ENCODE data around the gene DBT.
"Not testable (repeated sequence)": the region's sequence is repeated elsewhere in the genome, so short reads cannot be mapped to it uniquely, and the experiment has no call there.

Gene DBT

DNA sequence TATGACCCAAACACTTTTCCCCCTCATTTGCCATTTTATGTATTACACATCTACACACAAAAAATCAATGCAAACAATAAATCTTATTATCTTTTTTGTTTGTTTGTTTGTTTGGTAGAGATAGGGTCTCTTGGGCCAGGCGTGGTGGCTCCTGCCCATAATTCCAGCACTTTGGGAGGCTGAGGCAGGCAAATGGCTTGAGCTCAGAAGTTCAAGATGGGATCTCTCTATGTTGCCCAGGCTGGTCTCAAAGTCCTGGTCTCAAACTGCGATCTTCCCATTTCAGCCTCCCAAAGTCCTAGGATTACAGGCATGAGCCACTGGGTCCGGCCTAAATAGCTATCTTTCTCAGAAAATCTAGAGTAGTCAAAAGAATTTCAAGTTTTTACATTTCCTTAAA is 1.2 kb upstream of the DBT start:
- no peak for DNase-seq (ENCODE audit: low read depth in 1 of 2, low spot score in 1 of 2)

DNA sequence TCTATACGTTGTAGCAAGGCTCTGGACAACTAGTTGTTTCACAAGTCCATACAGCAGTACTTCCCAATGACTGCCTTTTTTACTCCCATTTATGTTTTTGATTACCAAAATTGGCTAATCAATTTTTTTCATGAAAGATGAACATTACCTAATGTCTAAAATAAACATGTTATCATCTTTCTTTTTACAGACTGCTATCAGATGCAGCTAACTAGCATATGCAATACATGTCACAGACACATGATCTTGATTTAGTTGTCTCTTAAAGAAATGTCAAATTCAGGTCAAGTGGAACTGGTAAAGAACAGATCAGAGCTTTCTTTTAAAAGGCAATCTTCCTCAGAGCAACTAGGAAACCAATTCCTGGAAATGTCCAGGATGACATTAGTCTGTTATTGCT is 630 bp upstream of the DBT start:
- no peak for DNase-seq (ENCODE audit: low read depth in 1 of 2, low spot score in 1 of 2)

- DNase-seq (ENCODE audit: low read depth in 1 of 2, low spot score in 1 of 2), result no peak
These were observed 488 bp downstream of the DBT start for GRCh38 chr1:100249155-100249536.

GRCh38 chr1:100246738-100247137 is 2.9 kb downstream of the DBT start:
- no peak for DNase-seq (ENCODE audit: low read depth in 1 of 2, low spot score in 1 of 2)

DNA sequence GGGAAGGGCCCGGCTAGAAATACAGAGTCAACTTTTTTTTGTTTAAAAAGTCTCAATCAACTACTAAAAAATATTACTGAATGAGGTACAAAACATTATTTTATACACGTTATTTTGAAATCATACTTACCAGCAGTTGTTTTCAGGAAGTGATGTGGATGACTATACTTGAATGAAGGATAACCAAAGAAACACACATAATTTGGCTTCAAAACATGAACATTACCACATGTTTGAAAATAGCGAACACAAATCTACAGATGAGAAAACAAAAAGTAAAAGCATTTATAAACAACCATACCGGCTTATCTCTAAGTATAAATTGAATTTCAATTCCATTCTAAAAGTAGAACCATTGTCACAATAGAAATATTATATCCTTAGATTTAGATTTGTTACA is 9.0 kb downstream of the DBT start:
- no peak for DNase-seq (ENCODE audit: low read depth in 1 of 2, low spot score in 1 of 2)

DNA sequence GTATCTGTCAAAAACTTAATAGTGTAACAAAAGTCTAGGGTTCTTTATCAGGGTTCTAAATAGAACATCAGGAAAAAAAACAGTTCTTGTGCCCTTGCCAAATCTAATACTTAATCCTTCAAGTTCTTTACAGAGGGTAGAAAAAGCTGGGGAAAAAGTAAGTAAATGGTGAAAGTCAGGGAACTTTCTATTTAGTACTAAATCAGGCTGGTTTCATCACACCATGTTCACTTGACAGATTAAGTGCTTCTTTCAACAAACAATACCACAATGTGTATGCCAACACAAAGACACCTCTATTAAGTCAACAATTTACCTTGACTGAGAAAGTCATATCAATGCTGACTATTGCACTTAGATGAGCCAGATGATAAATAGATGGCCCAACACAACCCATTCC is 9.7 kb downstream of the DBT start:
- no peak for DNase-seq (ENCODE audit: low read depth in 1 of 2, low spot score in 1 of 2)

- no peak for DNase-seq (ENCODE audit: low read depth in 1 of 2, low spot score in 1 of 2)
These were observed 12.5 kb downstream of the DBT start for GRCh38 chr1:100237091-100237490.

DNA sequence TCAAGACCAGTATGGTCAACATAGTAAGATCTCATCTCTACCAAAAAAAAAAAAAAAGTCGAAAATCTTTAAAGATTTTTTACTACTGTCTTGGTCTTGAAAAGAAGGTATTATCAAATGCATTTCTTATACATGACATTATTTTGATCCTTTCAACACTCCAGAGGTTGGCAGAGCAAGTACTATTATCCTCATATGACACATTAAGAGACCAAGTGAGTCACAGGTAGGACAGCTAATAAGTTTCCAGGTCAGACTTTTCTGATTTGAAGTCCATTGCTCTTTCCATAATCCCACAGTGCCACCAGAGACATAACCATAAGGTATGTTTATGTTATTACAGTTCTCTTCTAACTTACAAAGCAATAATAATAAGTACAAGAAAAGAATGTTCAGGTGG is 15.2 kb downstream of the DBT start:
- no peak for DNase-seq (ENCODE audit: low read depth in 1 of 2, low spot score in 1 of 2)

GRCh38 chr1:100233566-100233965 is 16.1 kb downstream of the DBT start:
- DNase-seq (ENCODE audit: low read depth in 1 of 2, low spot score in 1 of 2), result not testable (repeated sequence)

- DNase-seq (ENCODE audit: low read depth in 1 of 2, low spot score in 1 of 2), result no peak
These were observed 17.5 kb downstream of the DBT start for GRCh38 chr1:100232156-100232555.

GRCh38 chr1:100231721-100232120 is 17.9 kb downstream of the DBT start:
- no peak for DNase-seq (ENCODE audit: low read depth in 1 of 2, low spot score in 1 of 2)

GRCh38 chr1:100230765-100231164 is 18.9 kb downstream of the DBT start:
- DNase-seq (ENCODE audit: low read depth in 1 of 2, low spot score in 1 of 2), result no peak

DNA sequence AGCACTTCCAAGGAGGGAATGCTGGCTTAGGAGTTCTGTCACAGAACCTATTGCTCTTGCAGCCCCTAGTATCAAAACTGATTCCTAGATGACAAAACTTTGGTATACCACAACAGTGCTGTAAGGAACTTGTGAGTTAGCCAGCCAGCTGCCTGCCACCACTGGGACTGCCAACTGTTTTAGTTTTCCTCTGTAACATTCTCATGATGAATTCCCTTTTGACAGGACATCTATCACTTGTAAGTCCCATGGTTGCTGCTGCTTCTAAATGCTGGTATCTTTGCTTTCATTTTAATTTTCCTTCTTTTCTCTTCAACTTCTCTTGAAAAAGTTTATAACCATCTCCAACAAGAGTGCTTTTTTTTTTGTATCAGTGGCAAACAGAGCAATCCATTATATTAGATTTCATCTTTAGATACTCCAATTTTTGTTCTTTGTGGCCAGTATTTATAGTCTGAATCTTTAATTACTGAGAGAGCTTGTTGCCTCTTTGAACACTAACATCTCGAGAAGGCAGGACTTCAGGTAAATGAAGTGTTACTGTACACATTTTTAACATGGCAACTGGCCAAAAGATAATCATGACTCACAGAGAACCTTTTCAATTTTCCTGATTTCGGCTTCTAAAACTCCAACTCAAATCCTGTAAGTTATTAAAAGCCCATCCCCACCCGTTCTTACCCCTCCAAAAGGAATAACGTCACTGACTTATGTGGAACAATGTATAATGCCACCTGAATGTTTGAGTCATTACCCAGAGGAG is 19.8 kb downstream of the DBT start:
- no peak for DNase-seq (ENCODE audit: low read depth in 1 of 2, low spot score in 1 of 2)

GRCh38 chr1:100222428-100222827 is 27.2 kb downstream of the DBT start:
- DNase-seq (ENCODE audit: low read depth in 1 of 2, low spot score in 1 of 2), result no peak

- DNase-seq (ENCODE audit: low read depth in 1 of 2, low spot score in 1 of 2), result no peak
These were observed 29.8 kb downstream of the DBT start for GRCh38 chr1:100219883-100220282.

DNA sequence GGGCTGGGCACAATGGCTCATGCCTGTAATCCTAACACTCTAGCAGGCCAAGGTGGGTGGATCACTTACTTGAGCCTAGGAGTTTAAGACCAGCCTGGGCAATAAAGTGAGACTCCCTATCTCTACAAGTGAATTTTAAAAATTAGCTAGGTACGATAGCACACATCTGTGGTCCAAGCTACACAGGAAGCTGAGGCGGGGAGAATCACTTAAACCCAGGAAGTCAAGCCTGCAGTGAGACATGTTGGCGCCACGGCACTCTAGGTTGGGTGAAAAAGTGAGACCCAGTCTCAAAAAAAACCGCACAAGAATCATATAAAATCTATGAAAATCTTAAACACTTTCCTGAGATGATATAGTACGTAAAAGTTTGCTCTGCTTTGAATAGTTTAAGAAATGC is 30.2 kb downstream of the DBT start:
- DNase-seq (ENCODE audit: low read depth in 1 of 2, low spot score in 1 of 2), result no peak

DNA sequence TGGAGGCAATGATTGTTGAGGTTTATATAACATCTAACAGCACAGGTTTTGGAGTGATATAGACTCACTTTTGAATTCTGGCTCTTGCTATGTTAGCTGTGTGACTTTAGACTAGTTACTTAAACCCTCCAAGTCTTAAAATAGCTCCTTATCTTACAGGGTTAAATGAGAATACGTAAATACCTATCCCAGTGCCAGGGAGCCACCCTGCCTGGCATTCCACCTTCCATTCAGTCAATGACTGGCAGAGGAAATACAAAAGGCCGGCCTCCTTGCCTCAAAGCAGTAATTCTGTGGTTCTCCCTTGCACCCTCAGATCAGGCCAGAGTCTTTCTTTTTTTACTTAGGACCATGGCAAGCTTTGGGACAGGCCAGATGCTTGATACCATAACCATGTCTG is 31.8 kb downstream of the DBT start:
- no peak for DNase-seq (ENCODE audit: low read depth in 1 of 2, low spot score in 1 of 2)

DNA sequence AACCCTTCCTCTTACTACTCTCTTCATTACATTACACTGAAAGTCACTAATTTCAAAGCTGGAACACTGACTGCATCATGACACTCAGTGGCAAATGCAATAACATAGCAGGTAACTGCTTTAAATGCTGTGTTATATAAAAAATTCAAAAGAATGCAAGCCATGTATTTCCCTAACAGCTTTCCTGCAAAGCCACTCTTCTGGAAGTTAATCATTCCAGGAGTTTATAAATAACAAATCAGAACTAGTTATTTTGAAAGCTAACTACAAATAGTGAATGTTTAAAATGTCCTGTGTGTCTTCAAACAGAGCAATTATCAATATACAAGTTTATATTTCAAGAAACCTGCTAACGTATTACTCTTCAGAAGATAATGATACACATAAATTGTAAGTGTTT is 34.5 kb downstream of the DBT start:
- DNase-seq (ENCODE audit: low read depth in 1 of 2, low spot score in 1 of 2), result no peak

DNA sequence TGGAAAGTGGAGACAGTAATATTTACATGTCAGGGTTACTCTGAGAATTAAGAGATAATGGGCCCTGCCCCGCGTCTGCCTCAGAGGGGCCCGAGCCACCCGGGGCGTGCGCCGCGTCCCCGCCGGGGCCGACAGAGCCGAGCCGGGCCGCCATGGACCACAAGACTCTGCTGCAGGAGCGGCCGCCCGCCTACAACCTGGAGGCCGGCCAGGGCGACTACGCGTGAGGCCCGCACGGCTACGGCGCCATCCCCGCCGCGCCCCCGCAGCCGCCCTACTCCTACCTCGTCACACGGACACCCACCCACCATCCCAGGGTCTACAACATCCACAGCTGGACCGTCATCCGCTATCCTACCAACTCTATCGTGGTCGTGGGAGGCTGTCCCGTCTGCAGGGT is 36.5 kb downstream of the DBT start:
- no peak for DNase-seq (ENCODE audit: low read depth in 1 of 2, low spot score in 1 of 2)

DNA sequence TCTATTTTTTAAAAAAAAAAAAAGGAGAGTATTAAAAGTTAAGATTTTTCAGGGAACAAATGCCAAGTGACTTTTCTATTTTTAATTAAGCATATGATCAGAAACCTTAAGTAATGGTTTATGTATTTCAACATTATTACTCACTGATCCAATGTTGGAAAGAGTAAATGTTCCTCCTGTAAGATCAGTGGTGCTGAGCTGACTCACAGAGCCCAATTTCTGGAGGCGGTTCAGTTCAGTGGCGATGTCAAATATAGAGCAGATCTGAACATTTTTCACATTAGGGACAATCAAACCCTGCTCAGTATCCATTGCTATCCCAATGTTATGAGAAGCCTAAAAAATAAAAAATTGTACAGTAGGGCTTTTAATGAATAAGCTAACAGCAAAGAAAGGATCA is 43.3 kb downstream of the DBT start:
- DNase-seq (ENCODE audit: low read depth in 1 of 2, low spot score in 1 of 2), result no peak

- not testable (repeated sequence) for DNase-seq (ENCODE audit: low read depth in 1 of 2, low spot score in 1 of 2)
These were observed 44.0 kb downstream of the DBT start for GRCh38 chr1:100205593-100205992.

DNA sequence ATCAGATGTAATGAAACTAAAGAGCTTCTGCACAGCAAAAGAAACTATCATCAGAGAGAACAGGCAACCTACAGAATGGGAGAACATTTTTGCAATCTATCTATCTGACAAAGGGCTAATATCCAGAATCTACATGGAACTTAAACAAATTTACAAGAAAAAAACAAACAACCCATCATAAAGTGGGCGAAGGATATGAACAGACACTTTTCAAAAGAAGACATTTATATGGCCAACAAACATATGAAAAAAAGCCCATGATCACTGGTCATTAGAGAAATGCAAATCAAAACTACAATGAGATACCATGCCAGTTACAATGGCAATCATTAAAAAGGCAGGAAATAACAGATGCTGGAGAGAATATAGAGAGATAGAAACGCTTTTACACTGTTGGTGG is 44.5 kb downstream of the DBT start:
- DNase-seq (ENCODE audit: low read depth in 1 of 2, low spot score in 1 of 2), result not testable (repeated sequence)

DNA sequence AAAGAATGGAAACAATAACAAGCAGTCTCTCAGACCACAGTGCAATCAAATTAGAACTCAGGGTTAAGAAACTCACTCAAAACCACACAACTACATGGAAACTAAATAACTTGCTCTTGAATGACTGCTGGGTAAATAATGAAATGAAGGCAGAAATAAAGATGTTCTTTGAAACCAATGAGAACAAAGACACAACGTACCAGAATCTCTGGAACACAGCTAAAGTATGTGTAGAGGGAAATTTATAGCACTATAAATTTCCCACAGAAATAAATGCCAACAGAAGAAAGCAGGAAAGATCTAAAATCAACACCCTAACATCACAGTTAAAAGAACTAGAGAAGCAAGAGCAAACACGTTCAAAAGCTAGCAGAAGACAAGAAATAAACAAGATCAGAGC is 46.9 kb downstream of the DBT start:
- DNase-seq (ENCODE audit: low read depth in 1 of 2, low spot score in 1 of 2), result not testable (repeated sequence)

- DNase-seq (ENCODE audit: low read depth in 1 of 2, low spot score in 1 of 2), result not testable (repeated sequence)
These were observed 49.6 kb downstream of the DBT start for GRCh38 chr1:100200060-100200459.
